ENCODE results near the gene RPL18. TPM values are rescaled to one million over a fixed set of nuclear protein-coding genes. Genes with fewer than 3 reads are reported as not detected.

The RPL18 gene
- total and polyA plus RNA-seq, 2 donors: 2,287 to 2,606 TPM

DNA sequence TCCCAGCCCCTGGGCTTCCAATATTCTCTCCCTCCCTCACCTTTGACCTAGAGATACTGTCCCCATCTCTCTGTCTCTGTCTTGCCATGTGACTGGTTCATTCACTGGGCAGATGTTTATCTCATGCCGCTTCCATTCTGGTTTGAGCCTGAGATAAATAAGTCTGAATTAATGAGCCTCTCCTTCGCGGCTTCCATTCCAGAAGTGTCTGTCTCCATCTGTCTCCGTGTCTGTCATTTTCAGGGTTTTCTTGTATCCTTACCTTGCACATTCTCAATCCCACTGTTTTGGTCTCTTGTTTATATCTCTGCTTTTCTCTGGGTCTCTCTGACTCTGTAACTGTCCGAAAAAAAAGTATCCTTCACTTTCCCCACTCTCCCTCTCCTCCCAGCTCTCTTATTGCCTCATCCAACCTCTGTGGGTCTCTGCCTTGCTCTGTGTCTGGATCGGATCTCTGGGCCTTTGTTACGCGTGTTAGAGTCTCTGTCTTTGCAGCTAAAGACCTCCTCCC is 4.6 kb upstream of the RPL18 start:
- 55% methylated on average over 8 of the region's 8 CpGs for WGBS
- Histone ChIP-seq H3K4me1 (ENCODE audit: control insufficient read depth in 2 of 2, insufficient read depth in 2 of 2, low read length in 2 of 2) (peaks cover 10 to 32% of the 10 kb centered on the region in 2 donors), H3K9me3 (ENCODE audit: control insufficient read depth in 2 of 2, insufficient read depth in 1 of 2, low read length in 1 of 2) (no peaks in the 10 kb centered on the region), H3K27me3 (ENCODE audit: control insufficient read depth in 2 of 2, insufficient read depth in 1 of 2, low read length in 1 of 2) (no peaks in the 10 kb centered on the region), H3K27ac (ENCODE audit: low read depth in 1 of 2, low read length in 1 of 2) (peak overlapping the region; percentile 71 to 85), H3K4me3 (ENCODE audit: low read length in 2 of 2) (peak overlapping the region; percentile 34 to 60), H3K36me3 (ENCODE audit: control insufficient read depth in 2 of 2, insufficient read depth in 2 of 2, low read length in 1 of 2) (peaks cover 19 to 22% of the 10 kb centered on the region in 2 donors)
- DNase-seq (ENCODE audit: low read depth in 6 of 9, low spot score in 9 of 9): no peak

DNA sequence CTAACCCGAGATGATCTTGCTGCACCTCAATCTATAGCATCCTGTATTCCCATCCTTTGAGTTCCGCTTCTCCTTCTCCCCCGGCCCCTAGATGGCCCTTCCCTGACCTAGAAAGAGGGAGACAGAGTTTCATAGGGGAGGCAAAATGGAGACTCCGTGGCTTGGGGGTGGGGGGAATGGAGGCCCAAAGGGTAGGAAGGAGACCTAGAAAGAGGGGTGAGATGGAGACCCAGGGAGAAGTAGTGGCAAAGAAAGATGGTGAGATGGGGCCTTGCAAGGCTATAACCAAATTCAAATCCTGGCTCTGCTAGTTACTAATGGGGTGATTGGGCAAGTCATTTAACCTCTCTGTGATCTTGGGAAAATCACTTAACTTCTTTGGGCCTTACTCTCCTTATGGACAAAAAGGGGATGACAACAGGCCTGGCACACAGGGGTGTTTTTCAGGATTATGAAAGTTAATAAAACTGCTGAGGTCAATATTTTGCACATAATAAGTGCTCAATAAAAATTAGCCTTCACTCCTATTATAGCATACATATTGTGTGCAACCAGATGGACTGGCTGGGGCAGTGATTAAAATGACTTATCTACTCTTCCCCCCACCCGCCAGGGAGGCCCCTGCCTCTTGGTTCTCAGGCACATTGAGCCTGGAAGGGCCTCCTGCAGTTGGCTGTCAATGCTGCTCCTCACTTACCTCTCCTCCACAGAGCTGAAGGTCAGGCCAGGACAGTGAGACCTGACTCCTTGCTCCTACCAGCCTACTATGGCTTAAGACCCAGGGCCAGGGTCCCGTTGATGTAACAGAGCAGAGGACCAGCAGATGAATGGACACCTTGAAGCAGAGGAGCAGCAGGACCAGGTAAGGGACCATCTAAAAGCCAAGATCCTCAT is 961 bp upstream of the RPL18 start:
- Histone ChIP-seq H3K4me1 (ENCODE audit: control insufficient read depth in 2 of 2, insufficient read depth in 2 of 2, low read length in 2 of 2) (peaks cover 21 to 48% of the 10 kb centered on the region in 2 donors), H3K9me3 (ENCODE audit: control insufficient read depth in 2 of 2, insufficient read depth in 1 of 2, low read length in 1 of 2) (no peaks in the 10 kb centered on the region), H3K27ac (ENCODE audit: low read depth in 1 of 2, low read length in 1 of 2) (peak overlapping the region; percentile 90 to 92), H3K4me3 (ENCODE audit: low read length in 2 of 2) (peak overlapping the region; percentile 81 to 87), H3K27me3 (ENCODE audit: control insufficient read depth in 2 of 2, insufficient read depth in 1 of 2, low read length in 1 of 2) (no peaks in the 10 kb centered on the region), H3K36me3 (ENCODE audit: control insufficient read depth in 2 of 2, insufficient read depth in 2 of 2, low read length in 1 of 2) (peaks cover 32 to 36% of the 10 kb centered on the region in 2 donors)
- DNase-seq (ENCODE audit: low read depth in 6 of 9, low spot score in 9 of 9): no peak
- whole genome bisulfite sequencing: 35% methylated on average over 6 of the region's 6 CpGs

DNA sequence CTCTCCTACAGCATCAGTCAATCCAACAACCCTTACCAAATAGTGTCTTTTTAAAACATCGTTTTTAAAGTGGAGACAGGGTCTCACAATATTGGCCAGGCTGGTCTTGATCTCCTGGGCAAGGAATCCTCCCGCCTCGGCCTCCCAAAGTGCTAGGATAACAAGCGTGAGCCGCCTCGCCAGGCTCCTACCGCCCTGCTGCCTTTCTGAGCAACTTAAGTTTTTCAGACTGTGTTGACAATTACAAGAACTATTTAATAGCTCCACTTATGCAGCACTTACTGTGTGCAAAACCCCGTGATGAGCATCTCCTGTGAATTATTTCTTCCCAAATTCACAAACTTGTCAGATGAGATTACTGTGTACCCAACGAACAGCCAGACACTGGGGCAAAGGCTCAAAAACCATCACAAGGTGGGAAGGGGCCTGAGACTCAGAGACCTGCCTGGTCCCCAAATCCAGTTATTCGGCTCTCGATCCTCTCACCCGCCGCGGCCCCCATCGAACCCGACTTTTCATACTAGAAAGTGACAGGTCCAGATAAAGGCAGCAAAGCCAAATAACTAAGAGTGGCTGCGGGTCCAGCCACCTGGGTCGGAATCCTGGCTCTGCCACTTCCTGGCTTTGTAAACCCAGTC is 581 bp downstream of the RPL18 start:
- H3K27ac ChIP-seq (ENCODE audit: low read depth in 1 of 2, low read length in 1 of 2): peak overlapping the region; percentile 86 to 92
- H3K36me3 ChIP-seq (ENCODE audit: control insufficient read depth in 2 of 2, insufficient read depth in 2 of 2, low read length in 1 of 2): peaks cover 36 to 37% of the 10 kb centered on the region in 2 donors
- no peak for DNase-seq (ENCODE audit: low read depth in 6 of 9, low spot score in 9 of 9)
- no peaks in the 10 kb centered on the region for H3K9me3 ChIP-seq (ENCODE audit: control insufficient read depth in 2 of 2, insufficient read depth in 1 of 2, low read length in 1 of 2)
- peak overlapping the region; percentile 81 to 87 for H3K4me3 ChIP-seq (ENCODE audit: low read length in 2 of 2)
- 2% methylated on average over 18 of the region's 18 CpGs for WGBS
- peaks cover 14 to 35% of the 10 kb centered on the region in 2 donors for H3K4me1 ChIP-seq (ENCODE audit: control insufficient read depth in 2 of 2, insufficient read depth in 2 of 2, low read length in 2 of 2)
- H3K27me3 ChIP-seq (ENCODE audit: control insufficient read depth in 2 of 2, insufficient read depth in 1 of 2, low read length in 1 of 2): no peaks in the 10 kb centered on the region

- Histone ChIP-seq H3K27me3 (ENCODE audit: control insufficient read depth in 2 of 2, insufficient read depth in 1 of 2, low read length in 1 of 2) (no peaks in the 10 kb centered on the region), H3K4me1 (ENCODE audit: control insufficient read depth in 2 of 2, insufficient read depth in 2 of 2, low read length in 2 of 2) (peaks cover 11 to 30% of the 10 kb centered on the region in 2 donors), H3K27ac (ENCODE audit: low read depth in 1 of 2, low read length in 1 of 2) (peak overlapping the region in 1 of 2 donors; percentile 36), H3K4me3 (ENCODE audit: low read length in 2 of 2) (peak overlapping the region; percentile 81 to 87), H3K9me3 (ENCODE audit: control insufficient read depth in 2 of 2, insufficient read depth in 1 of 2, low read length in 1 of 2) (no peaks in the 10 kb centered on the region), H3K36me3 (ENCODE audit: control insufficient read depth in 2 of 2, insufficient read depth in 2 of 2, low read length in 1 of 2) (peaks cover 34 to 40% of the 10 kb centered on the region in 2 donors)
- DNase-seq (ENCODE audit: low read depth in 6 of 9, low spot score in 9 of 9): no peak
- 92% methylated on average over 18 of the region's 18 CpGs for WGBS
These were observed 1.6 kb downstream of the RPL18 start for GRCh38 chr19:48617146-48617937.

GRCh38 chr19:48616491-48617056 is 2.4 kb downstream of the RPL18 start:
- no peak overlapping the region for H3K27ac ChIP-seq (ENCODE audit: low read depth in 1 of 2, low read length in 1 of 2)
- peaks cover 34 to 40% of the 10 kb centered on the region in 2 donors for H3K36me3 ChIP-seq (ENCODE audit: control insufficient read depth in 2 of 2, insufficient read depth in 2 of 2, low read length in 1 of 2)
- peaks cover 11 to 30% of the 10 kb centered on the region in 2 donors for H3K4me1 ChIP-seq (ENCODE audit: control insufficient read depth in 2 of 2, insufficient read depth in 2 of 2, low read length in 2 of 2)
- no peak for DNase-seq (ENCODE audit: low read depth in 6 of 9, low spot score in 9 of 9)
- H3K4me3 ChIP-seq (ENCODE audit: low read length in 2 of 2): no peak overlapping the region
- WGBS: 92% methylated on average over 12 of the region's 12 CpGs
- H3K9me3 ChIP-seq (ENCODE audit: control insufficient read depth in 2 of 2, insufficient read depth in 1 of 2, low read length in 1 of 2): no peaks in the 10 kb centered on the region
- H3K27me3 ChIP-seq (ENCODE audit: control insufficient read depth in 2 of 2, insufficient read depth in 1 of 2, low read length in 1 of 2): no peaks in the 10 kb centered on the region

DNA sequence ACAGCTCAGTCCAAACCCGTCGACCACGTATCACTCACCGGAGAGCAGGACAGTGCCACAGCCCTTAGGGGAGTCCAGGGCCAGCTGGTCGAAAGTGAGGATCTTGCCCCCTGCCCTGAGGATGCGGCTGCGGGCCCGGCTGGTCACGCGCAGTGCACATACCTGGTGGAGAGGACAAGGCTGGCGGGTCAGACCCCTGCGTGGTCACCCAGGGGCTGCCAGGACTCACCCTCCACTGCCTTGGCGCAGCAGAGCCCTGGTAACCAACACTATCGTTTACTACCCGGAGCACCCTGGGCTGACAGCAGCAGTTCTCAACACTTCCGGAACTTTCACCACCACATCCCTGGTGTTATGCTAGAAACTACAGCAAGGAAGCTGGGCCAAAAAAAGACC is 2.9 kb downstream of the RPL18 start:
- 96% methylated on average over 16 of the region's 16 CpGs for WGBS
- DNase-seq (ENCODE audit: low read depth in 6 of 9, low spot score in 9 of 9): no peak
- peaks cover 11 to 30% of the 10 kb centered on the region in 2 donors for H3K4me1 ChIP-seq (ENCODE audit: control insufficient read depth in 2 of 2, insufficient read depth in 2 of 2, low read length in 2 of 2)

GRCh38 chr19:48615231-48616040 is 3.5 kb downstream of the RPL18 start:
- H3K27me3 ChIP-seq (ENCODE audit: control insufficient read depth in 2 of 2, insufficient read depth in 1 of 2, low read length in 1 of 2): no peaks in the 10 kb centered on the region
- H3K4me3 ChIP-seq (ENCODE audit: low read length in 2 of 2): no peak overlapping the region
- no peak for DNase-seq (ENCODE audit: low read depth in 6 of 9, low spot score in 9 of 9)
- no peaks in the 10 kb centered on the region for H3K9me3 ChIP-seq (ENCODE audit: control insufficient read depth in 2 of 2, insufficient read depth in 1 of 2, low read length in 1 of 2)
- peaks cover 11 to 30% of the 10 kb centered on the region in 2 donors for H3K4me1 ChIP-seq (ENCODE audit: control insufficient read depth in 2 of 2, insufficient read depth in 2 of 2, low read length in 2 of 2)
- H3K27ac ChIP-seq (ENCODE audit: low read depth in 1 of 2, low read length in 1 of 2): peak overlapping the region in 1 of 2 donors; percentile 31
- H3K36me3 ChIP-seq (ENCODE audit: control insufficient read depth in 2 of 2, insufficient read depth in 2 of 2, low read length in 1 of 2): peaks cover 34 to 40% of the 10 kb centered on the region in 2 donors
- 94% methylated on average over 19 of the region's 19 CpGs for WGBS

More for the DNA sequence above, 2.9 kb downstream of the RPL18 start:
- Histone ChIP-seq H3K4me3 (ENCODE audit: low read length in 2 of 2) (no peak overlapping the region), H3K27ac (ENCODE audit: low read depth in 1 of 2, low read length in 1 of 2) (no peak overlapping the region), H3K36me3 (ENCODE audit: control insufficient read depth in 2 of 2, insufficient read depth in 2 of 2, low read length in 1 of 2) (peaks cover 34 to 40% of the 10 kb centered on the region in 2 donors), H3K9me3 (ENCODE audit: control insufficient read depth in 2 of 2, insufficient read depth in 1 of 2, low read length in 1 of 2) (no peaks in the 10 kb centered on the region), H3K27me3 (ENCODE audit: control insufficient read depth in 2 of 2, insufficient read depth in 1 of 2, low read length in 1 of 2) (no peaks in the 10 kb centered on the region)
